Right renal pelvis (tissue), 4 donors: Measurements from ENCODE around the gene MPO. TPM values are rescaled to one million over a fixed set of nuclear protein-coding genes. Genes with fewer than 3 reads are reported as not detected.

Experiments
- DNase-seq, 4 donors: peaks; one replicate each; pipeline ENCODE4 v3.0.0-alpha.2; 2013; ENCODE audit warnings: low read depth in 4 of 4, low spot score in 3 of 4, missing footprints in 1 of 4
- polyA plus RNA-seq, 4 donors: library from polyadenylated mRNA; unstranded; fragments of 120-200 nt; gene quantifications; one replicate each; pipeline ENCODE4 v1.2.1, GENCODE V29; 2013; ENCODE audit not compliant: insufficient read length in 4 of 4

The MPO gene
- polyA plus RNA-seq, 4 donors, result 1.9 to 6.6 (median 4.9) TPM

GRCh38 chr17:58279736-58280479, 827 bp downstream of the MPO start:
- no peak for DNase-seq

GRCh38 chr17:58279016-58279711, 1.6 kb downstream of the MPO start:
- DNase-seq, result peak; percentile 15 to 39 (median 35)

- DNase-seq, result peak in 1 of 4 donors; percentile 0
These were observed 2.1 kb downstream of the MPO start for GRCh38 chr17:58278661-58279015.

- no peak for DNase-seq
These were observed 2.7 kb downstream of the MPO start for GRCh38 chr17:58277802-58278595.

GRCh38 chr17:58277107-58277801, 3.5 kb downstream of the MPO start:
- no peak for DNase-seq

- DNase-seq, result no peak
These were observed 4.3 kb downstream of the MPO start for GRCh38 chr17:58276423-58276822.

GRCh38 chr17:58275417-58275816, 5.3 kb downstream of the MPO start:
- DNase-seq, result no peak

- DNase-seq, result no peak
These were observed 7.2 kb downstream of the MPO start for GRCh38 chr17:58273453-58274104.

GRCh38 chr17:58272367-58273280, 8.1 kb downstream of the MPO start:
- no peak for DNase-seq

GRCh38 chr17:58271216-58271931, 9.4 kb downstream of the MPO start:
- DNase-seq, result no peak

GRCh38 chr17:58270476-58271215, 10.1 kb downstream of the MPO start:
- DNase-seq, result no peak

GRCh38 chr17:58269557-58270291, 11.0 kb downstream of the MPO start:
- no peak for DNase-seq

GRCh38 chr17:58268774-58269556, 11.8 kb downstream of the MPO start:
- DNase-seq, result no peak

- DNase-seq, result no peak
These were observed 12.4 kb downstream of the MPO start for GRCh38 chr17:58268326-58268725.

GRCh38 chr17:58267347-58268324, 13.1 kb downstream of the MPO start:
- DNase-seq, result no peak
